GM21717 (cell line): ENCODE measurements around the gene HMBS.

ENCODE experiments used
- ATAC-seq: cut with Tn5 transposase; IDR thresholded peaks from one replicate; pipeline ENCODE4 v1.9.1; 2021; ENCODE audit warnings: mild to moderate bottlenecking, moderate library complexity; ENCODE audit not compliant: unreplicated experiment

Gene HMBS

DNA sequence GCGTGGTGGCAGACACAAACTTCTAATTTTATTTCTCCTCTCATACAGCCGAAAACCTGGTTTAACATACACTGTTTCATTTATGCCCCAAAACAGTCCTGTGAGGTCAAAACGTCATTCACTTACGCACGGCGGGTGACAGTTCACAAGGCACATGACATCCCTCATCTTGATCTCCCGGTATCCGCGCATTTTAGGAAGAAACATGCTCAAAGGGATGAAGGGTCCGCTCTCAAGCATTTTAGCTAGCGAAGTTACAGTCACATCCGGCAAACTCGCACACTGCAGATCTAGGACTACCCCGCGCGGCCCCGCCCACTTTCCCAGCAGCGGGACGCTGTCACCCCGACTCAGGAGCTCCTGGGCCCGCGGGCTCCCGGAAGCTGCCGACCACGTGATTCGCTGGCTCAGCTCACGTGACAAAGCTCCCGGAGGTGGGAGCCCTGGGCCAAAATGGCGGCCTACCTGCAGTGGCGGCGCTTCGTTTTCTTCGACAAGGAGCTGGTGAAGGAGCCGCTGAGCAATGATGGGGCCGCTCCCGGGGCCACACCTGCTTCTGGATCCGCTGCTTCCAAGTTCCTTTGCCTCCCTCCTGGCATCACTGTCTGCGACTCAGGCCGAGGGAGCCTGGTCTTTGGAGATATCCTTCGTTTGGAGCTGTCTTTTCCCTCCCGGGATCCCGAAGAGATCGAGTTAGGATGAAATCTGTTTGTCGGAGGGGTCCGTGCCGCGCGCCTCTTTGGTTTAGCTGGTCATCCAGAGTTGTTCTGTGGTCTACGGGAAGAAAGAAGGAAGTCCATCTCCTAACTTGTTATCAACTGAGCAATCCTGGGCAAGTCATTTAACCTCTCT, 17.1 kb upstream of the HMBS start, which contains the start of gene VPS11:
Gene VPS11 (plus strand): TSS at position 448 of the 852 bp plus-strand sequence. CDS start 6 bp downstream, at position 454.
- ATAC-seq = peak; percentile 81

DNA sequence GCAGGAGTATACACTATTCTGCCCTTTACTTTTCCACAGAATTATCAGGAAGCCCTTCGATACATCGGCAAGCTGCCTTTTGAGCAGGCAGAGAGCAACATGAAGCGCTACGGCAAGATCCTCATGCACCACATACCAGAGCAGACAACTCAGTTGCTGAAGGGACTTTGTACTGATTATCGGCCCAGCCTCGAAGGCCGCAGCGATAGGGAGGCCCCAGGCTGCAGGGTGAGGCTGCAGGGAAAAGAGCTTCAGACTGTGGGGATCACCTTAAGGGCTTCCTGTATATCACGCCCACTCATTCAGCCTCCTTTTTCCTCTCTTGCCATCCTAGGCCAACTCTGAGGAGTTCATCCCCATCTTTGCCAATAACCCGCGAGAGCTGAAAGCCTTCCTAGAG, 6.8 kb upstream of the HMBS start:
- no peak for ATAC-seq

DNA sequence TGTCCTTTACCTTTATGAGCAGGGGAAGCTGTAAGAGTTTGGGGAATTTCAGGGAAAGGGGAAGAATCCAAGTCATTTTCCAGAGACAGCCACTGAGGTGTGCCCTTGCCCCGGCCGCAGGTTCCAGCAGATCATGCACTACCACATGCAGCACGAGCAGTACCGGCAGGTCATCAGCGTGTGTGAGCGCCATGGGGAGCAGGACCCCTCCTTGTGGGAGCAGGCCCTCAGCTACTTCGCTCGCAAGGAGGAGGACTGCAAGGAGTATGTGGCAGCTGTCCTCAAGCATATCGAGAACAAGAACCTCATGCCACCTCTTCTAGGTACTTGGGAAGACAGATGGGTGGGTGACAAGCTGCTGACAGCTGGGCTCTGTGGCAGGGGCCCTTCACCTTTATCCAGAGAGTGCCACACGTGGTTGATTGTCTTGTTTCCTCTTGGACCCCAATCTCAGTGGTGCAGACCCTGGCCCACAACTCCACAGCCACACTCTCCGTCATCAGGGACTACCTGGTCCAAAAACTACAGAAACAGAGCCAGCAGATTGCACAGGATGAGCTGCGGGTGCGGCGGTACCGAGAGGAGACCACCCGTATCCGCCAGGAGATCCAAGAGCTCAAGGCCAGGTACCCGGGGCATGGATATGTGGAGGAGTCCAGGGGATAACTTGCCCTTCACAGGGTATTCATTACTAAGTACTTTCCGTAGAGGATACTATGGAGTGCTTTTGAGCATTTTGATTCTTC, 5.8 kb upstream of the HMBS start:
- ATAC-seq = no peak

DNA sequence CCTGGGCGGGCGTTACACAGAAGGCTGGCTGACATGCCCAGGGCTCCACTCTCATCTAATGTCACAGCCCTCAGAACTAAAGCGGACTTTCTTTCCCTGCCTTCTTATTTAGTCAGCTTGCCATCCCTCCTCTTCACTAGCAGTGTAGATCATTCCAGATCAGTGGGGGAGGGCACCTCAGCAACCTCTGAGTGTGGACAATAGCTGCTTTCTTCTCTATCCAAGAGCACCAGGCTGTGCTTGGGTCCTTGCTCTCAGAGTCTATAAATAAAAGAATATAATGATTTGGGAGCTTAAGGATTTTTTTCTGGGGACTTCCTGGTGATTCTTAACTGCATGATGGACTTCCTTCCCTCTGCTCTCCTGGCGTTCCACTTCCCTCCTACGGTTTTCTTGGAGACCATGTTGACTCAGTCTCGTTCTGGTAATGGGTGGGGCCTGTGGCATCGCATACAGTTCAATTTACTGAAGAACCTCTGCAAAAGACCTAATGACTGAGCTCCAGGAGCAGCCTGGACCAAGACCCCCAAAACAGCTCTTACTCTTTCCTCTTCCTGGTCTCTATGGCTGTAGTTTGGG, 2.9 kb upstream of the HMBS start:
- no peak for ATAC-seq

DNA sequence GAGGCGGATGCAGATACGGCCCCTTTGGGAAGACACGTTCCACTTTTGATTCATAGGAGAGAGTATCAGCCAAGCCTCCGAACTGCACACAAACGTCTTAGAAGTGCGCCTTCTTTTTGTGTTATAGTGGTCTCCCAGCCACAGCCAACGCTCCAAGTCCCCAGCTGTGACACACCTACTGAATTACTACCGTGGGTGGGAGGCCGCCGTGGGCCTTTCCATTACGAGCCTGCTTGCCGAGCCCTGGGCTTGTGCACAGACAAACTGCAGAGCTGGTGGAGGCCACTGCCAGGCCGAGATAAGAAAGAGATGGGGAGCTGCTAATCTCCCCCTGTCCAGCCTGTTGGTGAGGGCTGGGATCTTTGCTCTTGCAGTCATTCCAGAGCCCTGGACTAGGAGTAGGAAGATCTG, 761 bp downstream of the HMBS start:
- ATAC-seq = peak; percentile 19

DNA sequence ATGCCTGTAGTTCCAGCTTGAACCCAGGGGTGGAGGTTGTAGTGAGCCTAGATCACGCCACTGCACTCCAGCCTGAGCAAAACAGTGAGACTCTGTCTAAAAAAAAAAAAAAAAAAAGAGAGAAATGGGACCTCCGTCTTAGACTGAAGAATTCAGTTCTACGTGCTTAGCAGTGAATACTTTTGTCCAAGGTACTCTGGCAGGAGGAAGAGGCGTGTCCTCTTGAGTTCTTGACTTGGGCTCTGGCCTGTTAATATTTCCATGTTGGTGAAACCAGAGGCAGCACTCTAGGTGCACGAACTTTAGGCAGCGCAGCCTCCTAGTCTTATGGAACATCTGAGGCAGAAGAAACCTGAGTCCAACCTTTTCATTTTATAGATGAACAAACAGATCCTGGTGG, 2.4 kb downstream of the HMBS start:
- ATAC-seq = no peak

DNA sequence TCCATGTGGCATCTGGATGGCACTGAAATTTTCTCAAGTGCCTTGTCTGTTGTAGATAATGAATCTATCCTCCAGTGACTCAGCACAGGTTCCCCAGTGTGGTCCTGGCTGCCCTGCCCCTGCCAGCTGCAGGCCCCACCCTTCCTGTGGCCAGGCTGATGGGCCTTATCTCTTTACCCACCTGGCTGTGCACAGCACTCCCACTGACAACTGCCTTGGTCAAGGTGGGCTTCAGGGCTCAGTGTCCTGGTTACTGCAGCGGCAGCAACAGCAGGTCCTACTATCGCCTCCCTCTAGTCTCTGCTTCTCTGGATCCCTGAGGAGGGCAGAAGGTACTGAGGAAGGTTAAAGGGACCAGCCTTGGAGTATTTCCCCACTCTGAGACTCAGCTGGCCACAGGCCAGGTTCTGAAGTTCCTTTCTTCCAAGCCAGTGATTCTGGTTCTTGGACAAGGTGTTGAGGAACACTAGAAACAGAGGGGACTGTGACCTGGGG, 3.1 kb downstream of the HMBS start:
- no peak for ATAC-seq

DNA sequence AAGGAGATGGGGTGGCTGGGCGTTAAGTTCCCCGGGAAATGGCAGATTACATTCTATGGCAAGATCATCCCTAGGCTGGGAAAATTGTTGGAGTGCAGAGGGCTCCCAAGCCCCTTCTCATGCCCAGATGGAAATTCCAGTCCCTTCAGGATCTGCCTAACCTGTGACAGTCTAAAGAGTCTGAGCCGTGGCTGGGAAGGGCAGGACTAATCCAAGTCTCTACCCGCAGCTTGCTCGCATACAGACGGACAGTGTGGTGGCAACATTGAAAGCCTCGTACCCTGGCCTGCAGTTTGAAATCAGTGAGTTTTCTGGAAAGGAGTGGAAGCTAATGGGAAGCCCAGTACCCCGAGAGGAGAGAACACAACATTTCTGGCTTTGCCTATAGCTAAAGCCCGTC, 3.7 kb downstream of the HMBS start:
- ATAC-seq = no peak

DNA sequence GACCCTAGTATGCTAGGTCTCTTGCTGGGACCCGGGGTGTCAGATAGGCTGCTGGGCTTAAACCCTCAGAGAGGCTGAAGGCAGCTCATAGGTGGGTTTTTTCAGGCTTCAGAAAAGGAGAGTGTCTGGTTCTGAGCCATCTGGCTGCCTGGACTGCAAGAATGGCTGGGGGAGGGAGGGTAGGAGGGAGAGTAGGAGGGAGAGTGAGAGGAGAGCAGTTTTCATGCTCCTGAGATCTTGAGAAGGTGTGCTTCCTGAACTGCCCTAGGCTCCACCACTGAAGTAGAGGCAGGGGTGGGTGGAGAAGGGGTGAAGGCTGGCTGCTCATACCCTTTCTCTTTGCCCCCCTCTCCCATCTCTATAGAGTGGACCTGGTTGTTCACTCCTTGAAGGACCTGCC, 4.6 kb downstream of the HMBS start:
- no peak for ATAC-seq

DNA sequence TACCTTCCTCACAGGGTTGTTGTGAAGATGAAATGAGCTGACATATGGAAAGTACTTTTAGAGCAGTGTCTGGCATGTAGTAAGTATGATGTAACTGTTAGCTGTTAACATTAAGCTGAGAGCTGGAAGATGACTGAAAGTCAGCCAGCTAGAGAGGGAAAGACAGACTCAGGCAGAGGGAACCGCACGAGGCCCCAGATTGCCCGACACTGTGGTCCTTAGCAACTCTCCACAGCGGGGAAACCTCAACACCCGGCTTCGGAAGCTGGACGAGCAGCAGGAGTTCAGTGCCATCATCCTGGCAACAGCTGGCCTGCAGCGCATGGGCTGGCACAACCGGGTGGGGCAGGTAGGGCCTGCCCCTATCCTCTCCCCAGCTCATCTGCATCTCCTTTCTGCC, 6.5 kb downstream of the HMBS start:
- ATAC-seq = no peak

DNA sequence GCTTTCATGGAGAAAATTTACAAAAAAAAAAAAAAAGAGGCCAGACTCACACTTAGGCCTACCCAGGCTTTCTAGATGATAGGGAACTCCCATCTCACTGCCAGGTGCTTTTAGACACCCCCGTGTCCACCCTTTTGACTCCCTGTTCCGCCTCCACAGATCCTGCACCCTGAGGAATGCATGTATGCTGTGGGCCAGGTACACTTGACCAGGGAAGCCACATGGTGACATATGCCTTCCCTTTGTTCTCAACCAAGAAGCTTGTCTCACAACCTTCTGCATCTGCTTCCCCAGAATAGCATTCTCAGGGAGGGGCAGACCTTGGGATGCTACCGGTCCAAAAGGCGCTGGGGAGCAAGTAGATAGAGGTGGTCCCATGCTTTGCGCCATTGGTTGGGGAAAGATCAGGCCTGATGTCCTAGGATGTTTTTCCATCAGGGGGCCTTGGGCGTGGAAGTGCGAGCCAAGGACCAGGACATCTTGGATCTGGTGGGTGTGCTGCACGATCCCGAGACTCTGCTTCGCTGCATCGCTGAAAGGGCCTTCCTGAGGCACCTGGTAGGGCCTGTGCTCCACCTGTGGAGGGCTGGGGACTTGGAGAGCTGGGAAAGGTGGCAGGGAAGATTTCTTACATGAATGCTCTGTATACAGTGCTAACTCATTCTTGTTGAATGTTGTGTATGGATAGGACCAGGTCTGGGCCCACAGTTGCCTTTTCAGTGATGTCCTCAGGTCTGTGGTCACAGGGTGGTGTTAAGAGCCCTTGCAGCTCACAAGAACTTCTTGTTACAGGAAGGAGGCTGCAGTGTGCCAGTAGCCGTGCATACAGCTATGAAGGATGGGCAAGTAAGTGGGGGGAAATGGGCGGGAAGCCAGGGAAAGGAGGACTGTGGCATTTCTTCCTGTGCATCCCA, 7.5 kb downstream of the HMBS start:
- no peak for ATAC-seq

DNA sequence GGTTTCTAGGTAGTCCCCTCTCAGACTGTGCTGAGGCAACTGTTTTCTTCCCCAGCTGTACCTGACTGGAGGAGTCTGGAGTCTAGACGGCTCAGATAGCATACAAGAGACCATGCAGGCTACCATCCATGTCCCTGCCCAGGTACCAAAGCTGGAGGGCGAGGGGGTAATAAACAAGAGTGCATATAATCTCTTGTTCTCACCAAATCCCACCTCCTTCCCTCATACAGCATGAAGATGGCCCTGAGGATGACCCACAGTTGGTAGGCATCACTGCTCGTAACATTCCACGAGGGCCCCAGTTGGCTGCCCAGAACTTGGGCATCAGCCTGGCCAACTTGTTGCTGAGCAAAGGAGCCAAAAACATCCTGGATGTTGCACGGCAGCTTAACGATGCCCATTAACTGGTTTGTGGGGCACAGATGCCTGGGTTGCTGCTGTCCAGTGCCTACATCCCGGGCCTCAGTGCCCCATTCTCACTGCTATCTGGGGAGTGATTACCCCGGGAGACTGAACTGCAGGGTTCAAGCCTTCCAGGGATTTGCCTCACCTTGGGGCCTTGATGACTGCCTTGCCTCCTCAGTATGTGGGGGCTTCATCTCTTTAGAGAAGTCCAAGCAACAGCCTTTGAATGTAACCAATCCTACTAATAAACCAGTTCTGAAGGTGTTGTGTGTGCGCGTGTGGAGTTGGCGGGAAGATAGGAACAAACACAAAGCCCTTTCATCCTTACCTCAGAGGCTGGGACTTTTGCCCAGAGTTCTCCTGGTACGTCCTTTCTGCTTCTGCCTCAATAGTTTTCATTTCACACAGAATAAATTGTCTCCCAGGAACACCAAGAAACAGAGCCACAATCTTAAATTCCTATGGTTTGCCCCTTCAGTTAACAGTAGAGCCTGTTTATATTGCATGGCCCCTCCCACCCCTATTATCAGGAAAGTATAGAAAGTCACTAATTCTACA, 8.5 kb downstream of the HMBS start:
- ATAC-seq = no peak

DNA sequence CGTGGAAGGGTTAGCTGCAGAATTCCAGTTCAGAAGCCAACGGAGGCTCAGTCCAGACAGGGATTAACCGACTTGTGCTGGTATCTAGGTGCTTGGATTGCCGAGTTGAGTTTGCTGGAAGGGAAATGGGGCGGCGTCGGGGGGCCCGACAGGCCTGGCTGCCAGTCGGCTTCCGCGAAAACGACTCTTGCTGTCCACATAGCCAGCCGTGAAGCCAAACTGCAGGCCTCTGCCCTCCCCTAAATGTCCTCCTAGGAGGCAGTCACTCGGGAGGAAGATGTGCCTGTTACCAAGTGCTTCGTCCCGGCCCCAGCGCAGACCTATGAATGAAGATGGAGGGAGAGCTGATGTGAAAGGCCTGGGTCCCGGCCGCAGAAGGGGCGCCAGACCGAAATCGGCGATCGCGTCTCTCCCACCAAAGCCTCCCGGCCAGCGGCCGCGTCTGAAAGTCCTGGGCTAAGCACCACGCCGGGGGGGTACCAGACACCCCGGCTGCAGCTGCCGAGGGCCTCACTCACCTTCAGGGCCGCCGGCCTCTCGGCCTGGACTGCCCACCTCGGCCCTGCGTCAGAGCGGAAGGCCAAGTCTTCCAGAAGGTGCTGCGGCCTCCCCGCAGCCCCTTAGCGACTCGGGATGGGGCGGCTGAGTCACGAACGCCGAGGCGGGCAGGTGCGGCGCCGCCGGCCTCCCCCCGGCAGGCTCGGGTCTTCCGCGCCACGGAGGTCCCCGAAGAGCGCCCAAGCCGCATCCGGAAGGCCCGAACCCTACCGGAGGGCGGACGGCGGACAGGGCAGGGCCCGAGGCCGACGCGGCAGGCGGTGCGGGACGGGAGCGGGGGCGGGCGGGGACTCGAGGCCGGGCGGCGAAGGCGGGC, 9.5 kb downstream of the HMBS start:
- ATAC-seq = peak; percentile 9

DNA sequence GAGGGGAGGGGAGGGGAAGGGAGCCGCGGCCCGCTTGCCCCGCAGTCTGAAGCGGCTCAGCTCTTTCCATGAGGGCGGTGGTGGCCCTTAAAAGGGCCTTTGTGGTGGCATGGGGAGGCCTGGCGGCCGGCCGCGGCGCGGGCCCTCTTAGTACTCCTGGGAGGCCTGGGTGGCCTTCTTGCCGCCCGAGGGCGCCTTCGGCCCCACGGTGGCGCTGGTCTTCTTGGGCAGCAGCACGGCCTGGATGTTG, 10.1 kb downstream of the HMBS start:
- peak; percentile 30 for ATAC-seq

DNA sequence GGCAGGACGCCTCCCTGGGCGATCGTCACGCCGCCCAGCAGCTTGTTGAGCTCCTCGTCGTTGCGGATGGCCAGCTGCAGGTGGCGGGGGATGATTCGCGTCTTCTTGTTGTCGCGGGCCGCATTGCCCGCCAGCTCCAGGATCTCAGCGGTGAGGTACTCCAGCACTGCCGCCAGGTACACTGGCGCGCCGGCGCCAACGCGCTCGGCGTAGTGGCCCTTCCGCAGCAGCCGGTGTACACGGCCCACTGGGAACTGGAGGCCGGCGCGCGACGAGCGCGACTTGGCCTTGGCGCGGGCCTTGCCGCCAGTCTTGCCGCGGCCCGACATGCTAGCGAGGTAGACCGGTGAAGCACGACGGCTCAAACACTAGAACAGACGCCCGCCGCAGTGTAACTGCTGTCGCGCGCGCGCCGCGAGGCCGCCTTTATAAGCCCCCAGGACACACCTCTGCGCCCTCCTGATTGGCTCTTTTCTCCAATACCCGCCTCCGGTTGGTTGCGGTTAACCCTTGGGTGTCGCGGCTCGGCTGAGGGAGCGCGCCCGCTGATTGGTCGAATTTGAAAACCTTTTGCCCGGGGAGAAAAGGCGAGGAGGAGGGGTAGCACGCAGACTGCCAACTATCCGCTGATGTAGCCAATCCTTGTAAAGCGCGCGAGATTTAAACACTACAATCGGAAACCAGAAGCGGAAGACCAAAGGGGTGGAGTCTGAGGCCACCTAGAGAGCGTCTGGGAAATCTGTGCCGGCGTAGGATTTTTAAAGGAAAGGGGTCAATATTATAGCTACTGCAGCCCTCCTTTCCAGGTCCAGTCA, 10.6 kb downstream of the HMBS start:
- peak; percentile 67 for ATAC-seq

DNA sequence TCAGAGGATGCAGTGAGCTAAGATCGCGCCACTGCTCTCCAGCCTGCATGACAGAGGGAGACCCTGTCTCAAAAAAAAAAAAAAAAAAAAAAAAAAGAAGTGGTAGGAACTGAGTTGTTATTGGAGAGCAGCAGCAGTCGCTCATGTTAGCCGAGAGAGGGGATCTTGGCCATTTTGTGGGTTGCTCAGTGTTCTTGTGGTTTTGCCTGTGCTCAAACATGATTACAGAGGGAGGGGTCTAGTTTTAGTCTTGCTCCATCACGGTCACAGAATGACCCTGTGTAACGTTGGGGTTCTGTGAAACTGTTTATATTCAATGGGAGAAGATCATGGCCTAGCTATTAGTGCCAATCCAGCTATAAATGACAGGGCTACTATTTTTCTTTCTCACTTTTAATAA, 15.0 kb downstream of the HMBS start:
- no peak for ATAC-seq

DNA sequence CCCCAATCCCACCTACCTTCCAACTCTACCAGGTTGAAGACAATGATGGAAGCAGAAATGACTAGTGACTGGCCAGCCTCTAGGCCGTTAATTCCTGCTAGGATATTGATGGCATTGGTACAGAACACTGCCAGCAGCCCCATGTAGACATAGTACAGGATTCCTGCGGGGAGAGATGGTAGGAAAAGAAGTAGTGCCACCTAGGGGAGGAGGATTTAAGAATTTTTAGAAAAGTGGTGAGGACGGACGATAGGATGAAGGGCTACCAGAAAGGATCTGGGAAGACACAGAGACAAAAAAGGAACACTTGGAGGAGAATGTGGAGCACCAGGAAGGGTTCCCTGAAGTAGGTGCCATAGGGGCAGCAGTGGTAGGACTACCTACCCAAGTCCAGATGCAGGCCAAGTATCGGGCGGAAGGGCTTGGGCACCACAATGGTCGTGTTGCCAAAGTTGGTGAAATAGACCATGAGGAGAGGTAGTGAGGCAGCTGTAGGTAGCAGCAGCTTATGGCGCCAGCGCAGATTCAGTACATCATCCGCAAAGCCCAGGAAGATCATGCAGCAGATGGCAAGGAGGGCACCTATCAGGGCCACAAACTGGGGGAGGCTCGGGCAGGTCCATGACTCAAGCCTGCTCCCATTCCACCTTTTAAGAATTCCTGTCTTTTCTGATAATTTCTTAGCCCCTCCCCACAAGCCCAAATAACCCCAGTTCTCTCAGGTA, 15.7 kb downstream of the HMBS start:
- ATAC-seq = no peak
